LNCaP clone FGC (cell line): ENCODE measurements around the gene TM4SF18.
A peak's percentile ranks its signal among the peaks of the same experiment; 100 is the strongest.

Experiments used
- DNase-seq: peaks from one replicate; pipeline ENCODE4 v3.0.0-alpha.2; 2011; ENCODE audit warnings: low read depth
- H3K4me3 ChIP-seq: 2 replicates; pipeline ENCODE4 v1.5.1; 2011; ENCODE audit warnings: mild to moderate bottlenecking, low read depth, low read length, control low read depth
- CTCF ChIP-seq: IDR thresholded peaks from 2 replicates; pipeline ENCODE4 v1.5.1; 2012; ENCODE audit warnings: mild to moderate bottlenecking; ENCODE audit not compliant: control insufficient read depth, insufficient read depth; ENCODE audit errors: extremely low read depth

The TM4SF18 gene

DNA sequence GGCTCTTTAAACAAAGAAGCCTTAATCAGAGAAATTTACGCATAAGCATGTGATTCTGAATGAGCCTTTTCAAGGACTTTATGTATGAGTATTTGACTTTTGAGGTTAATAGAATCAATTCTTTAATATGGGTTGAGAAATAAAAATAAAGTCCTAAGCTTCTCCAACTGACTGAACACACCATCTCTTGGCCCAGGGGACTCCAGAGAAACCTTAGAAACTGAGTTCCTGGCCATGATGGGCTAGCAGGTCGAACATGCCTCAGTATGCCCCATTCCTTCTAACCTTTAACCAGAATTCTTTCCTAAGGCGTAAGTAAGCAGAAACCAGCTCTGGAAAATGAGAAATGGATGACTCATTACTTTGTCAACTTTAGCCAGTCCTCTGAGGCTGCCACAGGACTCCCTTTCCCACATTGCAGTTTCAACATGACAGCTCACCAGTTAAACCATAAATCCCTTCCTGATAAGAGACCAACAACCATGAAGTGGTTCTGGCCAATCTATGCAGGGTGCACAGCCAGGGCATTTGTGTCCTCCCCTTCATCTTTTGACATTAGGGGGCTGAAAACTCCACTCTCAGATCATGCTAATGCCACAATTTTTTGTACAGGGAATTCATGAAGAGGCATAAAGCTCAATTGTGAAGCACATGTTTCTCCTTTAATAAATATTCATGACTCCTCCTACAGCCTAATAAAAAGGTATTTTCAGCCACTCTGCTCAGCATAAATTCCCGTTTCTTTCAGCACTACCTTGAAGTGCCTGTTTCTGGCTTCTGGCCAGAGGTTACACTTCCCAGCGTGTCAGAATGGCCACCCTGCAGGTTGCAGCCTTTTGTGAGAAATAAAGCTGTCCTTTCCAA is 33.3 kb downstream of the TM4SF18 start:
- TF ChIP-seq CTCF: no peak
- DNase-seq: peak; percentile 7
- H3K4me3 ChIP-seq: no peak overlapping the region

DNA sequence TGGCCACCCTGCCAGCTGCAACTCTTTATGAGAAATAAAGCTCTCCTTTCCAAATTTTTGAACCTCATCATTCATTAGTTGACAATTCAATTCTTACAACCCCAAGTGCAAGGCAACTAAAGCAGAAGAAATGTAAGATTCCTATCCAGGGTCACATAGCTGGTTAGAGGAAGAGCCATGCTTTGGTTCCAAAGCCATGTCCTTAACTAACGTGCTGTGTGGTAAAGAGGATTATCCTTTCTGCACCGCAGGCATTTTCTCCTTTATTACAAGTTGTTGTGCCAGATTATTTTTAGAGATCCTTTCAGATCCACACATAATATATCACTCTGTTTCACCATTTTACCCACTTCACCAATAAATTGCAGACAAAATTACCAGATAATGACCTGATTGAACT is 36.5 kb downstream of the TM4SF18 start:
- DNase-seq: no peak
- no peak for TF ChIP-seq CTCF
- no peak overlapping the region for H3K4me3 ChIP-seq

DNA sequence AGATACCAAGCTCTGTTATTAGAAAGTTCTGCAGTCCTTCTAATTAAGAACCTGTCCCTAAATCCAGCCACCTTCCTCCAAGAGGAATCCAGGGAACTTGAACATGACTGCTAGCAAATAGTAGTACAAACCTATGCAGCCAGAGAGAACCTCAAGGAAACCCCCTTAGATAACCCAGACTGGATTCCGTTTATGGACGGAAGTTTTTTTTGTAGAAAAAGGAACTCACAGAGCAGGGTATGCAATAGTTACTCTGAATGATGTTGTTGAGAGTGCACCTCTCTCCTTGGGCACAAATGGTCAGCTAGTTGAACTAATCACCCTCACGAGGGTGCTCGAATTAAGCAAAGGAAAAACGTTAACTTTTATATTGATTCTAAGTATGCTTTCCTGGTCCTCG is 40.8 kb downstream of the TM4SF18 start:
- TF ChIP-seq CTCF: no peak
- H3K4me3 ChIP-seq: no peak overlapping the region
- no peak for DNase-seq

DNA sequence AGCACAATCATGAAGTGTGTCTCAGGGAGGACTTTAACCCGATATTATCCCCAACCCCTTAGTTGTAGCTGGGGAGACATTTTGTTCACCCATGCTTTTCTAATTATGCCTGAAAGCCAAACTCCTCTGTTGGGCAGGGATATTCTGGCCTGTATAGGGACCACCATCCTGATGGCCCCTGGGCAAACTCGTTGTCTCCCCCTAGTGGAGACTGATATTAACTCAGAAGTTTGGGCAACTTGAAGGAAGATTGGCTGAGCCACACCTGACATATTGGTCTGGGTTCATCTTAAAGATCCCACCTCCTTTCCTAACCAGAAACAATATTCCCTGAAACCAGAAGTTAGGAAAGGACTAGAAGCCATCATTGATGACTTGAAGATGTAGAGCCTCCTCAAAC is 42.3 kb downstream of the TM4SF18 start:
- no peak for DNase-seq
- no peak overlapping the region for H3K4me3 ChIP-seq
- TF ChIP-seq CTCF: peak; percentile 39

GRCh38 chr3:149288655-149289054 is 44.8 kb downstream of the TM4SF18 start:
- no peak for DNase-seq
- no peak overlapping the region for H3K4me3 ChIP-seq
- no peak for TF ChIP-seq CTCF

GRCh38 chr3:149284034-149284433 is 49.4 kb downstream of the TM4SF18 start:
- TF ChIP-seq CTCF: no peak
- no peak overlapping the region for H3K4me3 ChIP-seq
- DNase-seq: no peak

GRCh38 chr3:149283401-149283800 is 50.0 kb downstream of the TM4SF18 start:
- peak; percentile 85 for DNase-seq
- H3K4me3 ChIP-seq: no peak overlapping the region
- no peak for TF ChIP-seq CTCF
